ENCODE data around the gene TOP3A. TPM values are rescaled to one million over a fixed set of nuclear protein-coding genes. Genes with fewer than 3 reads are reported as not detected.

Gene TOP3A
- total and polyA plus RNA-seq, 2 experiments from 2014 or later: 21.7 to 76.7 TPM

GRCh38 chr17:18281788-18282187, 33.0 kb downstream of the TOP3A start:
- Histone ChIP-seq H3K4me1 (ENCODE audit: insufficient read depth) (no peaks in the 10 kb centered on the region), H4K20me1 (replicated peaks; ENCODE audit: insufficient read depth) (peaks cover 13% of the 10 kb centered on the region), H3K36me3 (ENCODE audit: insufficient read depth) (peaks cover 50% of the 10 kb centered on the region), H3K27me3 (ENCODE audit: insufficient read depth) (no peaks in the 10 kb centered on the region), H3F3A (replicated peaks; ENCODE audit: low read depth) (no peaks in the 10 kb centered on the region), H3K9me2 (ENCODE audit: insufficient read depth) (no peaks in the 10 kb centered on the region), H3K79me2 (replicated peaks; ENCODE audit: insufficient read depth) (no peaks in the 10 kb centered on the region), H2AFZ (no peak overlapping the region), H3K4me3 (no peak overlapping the region), H3K4me2 (no peak overlapping the region), H3K27ac (ENCODE audit: low read depth) (no peak overlapping the region)
- Mint-ChIP-seq H3K9me3 (no peaks in the 10 kb centered on the region), H3K27ac (no peak overlapping the region), H3K4me1 (no peaks in the 10 kb centered on the region), H3K36me3 (ENCODE audit: low read depth) (peaks cover 82% of the 10 kb centered on the region), H3K27me3 (ENCODE audit: insufficient read depth, low read depth, poor library complexity) (no peaks in the 10 kb centered on the region), H3K4me3 (no peak overlapping the region)
- TF ChIP-seq REST (IDR thresholded peaks at IDR 0.05; ENCODE audit: unreplicated experiment) (no peak), EZH2phosphoT487 (IDR thresholded peaks at IDR 0.05; ENCODE audit: unreplicated experiment) (no peak), ZNF114 (CRISPR knock-in tag; IDR thresholded peaks at IDR 0.05) (no peak), EZH2 (IDR thresholded peaks at IDR 0.05; ENCODE audit: low read depth, unreplicated experiment) (no peak), JUNB (IDR thresholded peaks at IDR 0.05; ENCODE audit: unreplicated experiment) (no peak), NANOG (IDR thresholded peaks at IDR 0.05; ENCODE audit: borderline replicate concordance) (no peak), ZNF462 (CRISPR knock-in tag; IDR thresholded peaks at IDR 0.05) (no peak), ETS1 (IDR thresholded peaks at IDR 0.05) (no peak), CTCF (conservative IDR thresholded peaks at IDR 0.05; ENCODE audit: low read depth in 2 of 2) (no peak), CREB1 (CRISPR knock-in tag; IDR thresholded peaks at IDR 0.05; ENCODE audit: low read depth) (no peak), POLR2AphosphoS5 (IDR thresholded peaks at IDR 0.05; ENCODE audit: low read depth) (no peak), STAT1 (IDR thresholded peaks at IDR 0.05; ENCODE audit: unreplicated experiment) (no peak)
- DNase-seq (ENCODE audit: low spot score): no peak
- no peak for ATAC-seq

Measured in GM23338 (cell line).